Colonic mucosa (tissue), 4 donors: Measurements from ENCODE around the gene PLCG1. TPM values are rescaled to one million over a fixed set of nuclear protein-coding genes. Genes with fewer than 3 reads are reported as not detected.

Experiments
- DNase-seq: peaks from one replicate; pipeline ENCODE4 v3.0.0-alpha.2; 2020
- H3K27ac ChIP-seq: fragments of 200-600 bp; one replicate; pipeline ENCODE4 v1.8.0; 2021
- H3K27me3 ChIP-seq: fragments of 200-600 bp; one replicate; pipeline ENCODE4 v1.8.0; 2021
- H3K36me3 ChIP-seq: fragments of 200-600 bp; one replicate; pipeline ENCODE4 v1.8.0; 2021
- H3K4me1 ChIP-seq: fragments of 200-600 bp; one replicate; pipeline ENCODE4 v1.8.0; 2021; ENCODE audit warnings: mild to moderate bottlenecking
- H3K4me3 ChIP-seq: fragments of 200-600 bp; one replicate; pipeline ENCODE4 v1.8.0; 2021
- H3K9ac ChIP-seq, 2 donors: one replicate each; pipeline ENCODE4 v1.7.0; 2013; ENCODE audit warnings: control low read depth in 2 of 2, low read depth in 2 of 2, low read length in 2 of 2
- H3K9me3 ChIP-seq: fragments of 200-600 bp; one replicate; pipeline ENCODE4 v1.8.0; 2021
- CTCF ChIP-seq: fragments of 200-600 bp; IDR thresholded peaks from one replicate; pipeline ENCODE4 v1.8.0; 2022; ENCODE audit warnings: antibody characterized with exemption, mild to moderate bottlenecking
- intact Hi-C: fragments of 100-400 bp; cut with DNase I; formaldehyde crosslinking; loops from one replicate; pipeline ENCODE4 v1.14.1; 2022
- total RNA-seq, 2 donors: library from RNA; stranded (reverse); fragmentation: NEBNext Ultra II Directional in 1 of 2; extraction: Animal tissue kit (Norgen Biotek cat#: 25700) in 1 of 2; gene quantifications; one replicate each; pipeline ENCODE4 v1.2.1, GENCODE V29; 2021
- donor health status: healthy.
- donor health status: DM: no; HTN: no; CAD: no.
- donor health status: DM: no; HTN: no; CAD: no.

PLCG1 gene
- total RNA-seq = 10 to 100 TPM; 57.3 to 67.4 TPM

- intact Hi-C loops = no loop called here
- TF ChIP-seq CTCF = no peak
- DNase-seq = peak; percentile 94
- Histone ChIP-seq H3K27me3 (no peaks in the 10 kb centered on the region), H3K4me1 (no peaks in the 10 kb centered on the region), H3K9me3 (no peaks in the 10 kb centered on the region), H3K4me3 (peak within 1 kb of the TSS; percentile 87), H3K9ac (peak within 1 kb of the TSS; percentile 85 to 94), H3K36me3 (no peaks in the 10 kb centered on the region), H3K27ac (peak within 1 kb of the TSS; percentile 96)
Measured at GRCh38 chr20:41136680-41137613, at the start of gene PLCG1. PLCG1 (plus strand) TSS chr20:41137543; CDS start chr20:41137642, 99 bp downstream.

GRCh38 chr20:41087777-41088176 is 49.6 kb upstream of the PLCG1 start:
- Histone ChIP-seq H3K9me3 (no peaks in the 10 kb centered on the region), H3K36me3 (no peaks in the 10 kb centered on the region), H3K27me3 (no peaks in the 10 kb centered on the region), H3K9ac (no peak overlapping the region), H3K4me3 (no peak overlapping the region), H3K4me1 (no peaks in the 10 kb centered on the region), H3K27ac (no peak overlapping the region)
- no peak for DNase-seq
- intact Hi-C loops = no loop called here
- TF ChIP-seq CTCF = no peak

- intact Hi-C loops = no loop called here
- no peak for TF ChIP-seq CTCF
- H3K36me3 ChIP-seq = no peaks in the 10 kb centered on the region
Measured at GRCh38 chr20:41089555-41089954, 47.8 kb upstream of the PLCG1 start.

GRCh38 chr20:41091927-41092326 is 45.4 kb upstream of the PLCG1 start:
- H3K4me3 ChIP-seq = no peak overlapping the region
- intact Hi-C loops = loop anchor here (10.0 kb wide), 1 partner anchor 347 kb away; no protein-coding TSS in a partner anchor
- no peak overlapping the region for H3K27ac ChIP-seq
- no peaks in the 10 kb centered on the region for H3K9me3 ChIP-seq
- no peak for TF ChIP-seq CTCF
- no peaks in the 10 kb centered on the region for H3K36me3 ChIP-seq
- H3K27me3 ChIP-seq = no peaks in the 10 kb centered on the region
- DNase-seq = no peak
- H3K4me1 ChIP-seq = no peaks in the 10 kb centered on the region
- H3K9ac ChIP-seq = no peak overlapping the region

More at GRCh38 chr20:41089555-41089954, 47.8 kb upstream of the PLCG1 start:
- DNase-seq = no peak
- Histone ChIP-seq H3K4me3 (no peak overlapping the region), H3K4me1 (no peaks in the 10 kb centered on the region), H3K27ac (no peak overlapping the region), H3K9me3 (no peaks in the 10 kb centered on the region), H3K9ac (no peak overlapping the region), H3K27me3 (no peaks in the 10 kb centered on the region)

- no peak overlapping the region for H3K27ac ChIP-seq
- TF ChIP-seq CTCF = no peak
- no peaks in the 10 kb centered on the region for H3K4me1 ChIP-seq
- no peaks in the 10 kb centered on the region for H3K9me3 ChIP-seq
- H3K36me3 ChIP-seq = no peaks in the 10 kb centered on the region
- no peak overlapping the region for H3K9ac ChIP-seq
- intact Hi-C loops = loop anchor here (2.0 to 10.0 kb wide), 3 partner anchors 104 to 350 kb away; no protein-coding TSS in a partner anchor
- DNase-seq = no peak
- no peaks in the 10 kb centered on the region for H3K27me3 ChIP-seq
- no peak overlapping the region for H3K4me3 ChIP-seq
Measured at GRCh38 chr20:41094353-41095055, 42.8 kb upstream of the PLCG1 start.
